Measurements from ENCODE around the gene PACSIN1.

GRCh38 chr6:34487536-34487935 lies 21.7 kb downstream of the PACSIN1 start:
- TF ChIP-seq CTCF (IDR thresholded peaks at IDR 0.05; ENCODE audit: poor library complexity, severe bottlenecking) (no peak), REST (IDR thresholded peaks at IDR 0.05; ENCODE audit: borderline replicate concordance) (no peak), POLR2AphosphoS5 (IDR thresholded peaks at IDR 0.05) (no peak), EZH2 (IDR thresholded peaks at IDR 0.05; ENCODE audit: borderline replicate concordance, insufficient read depth, low read length, poor library complexity, severe bottlenecking) (no peak), TAF1 (IDR thresholded peaks at IDR 0.05; ENCODE audit: low read depth) (no peak), SMC3 (conservative IDR thresholded peaks at IDR 0.05; ENCODE audit: poor library complexity) (no peak), EP300 (conservative IDR thresholded peaks at IDR 0.05; ENCODE audit: poor library complexity, severe bottlenecking) (no peak), RAD21 (conservative IDR thresholded peaks at IDR 0.05) (no peak), MXI1 (conservative IDR thresholded peaks at IDR 0.05; ENCODE audit: poor library complexity, severe bottlenecking) (no peak)
